ENCODE results near the gene GIPR. TPM values are rescaled to one million over a fixed set of nuclear protein-coding genes. Genes with fewer than 3 reads are reported as not detected.

GIPR gene
- total and polyA plus RNA-seq, 2 donors (not counting 1 experiment from before 2014, with no cell fraction given), result 0.25 TPM; not detected in 1

- DNase-seq (ENCODE audit: low read depth in 2 of 2), result peak; percentile 98 to 99
- Histone ChIP-seq H3K27me3 (ENCODE audit: control insufficient read depth, insufficient read depth, low read length) (no peaks in the 10 kb centered on the region), H3K4me3 (replicated peaks in 1 of 4; ENCODE audit: control extremely low read depth in 1 of 4, insufficient read depth in 1 of 4, low read depth in 3 of 4, low read length in 4 of 4) (peak within 1 kb of the TSS; percentile 79 to 94 (median 86)), H2AFZ (ENCODE audit: low read length) (peak within 1 kb of the TSS; percentile 73), H3K9ac (ENCODE audit: insufficient read depth, low read length) (peak within 1 kb of the TSS; percentile 76), H3K27ac (ENCODE audit: insufficient read depth, low read length) (peak within 1 kb of the TSS; percentile 56), H3K4me1 (ENCODE audit: control insufficient read depth, extremely low read depth, insufficient read depth, low read length) (no peaks in the 10 kb centered on the region), H3K9me3 (ENCODE audit: control insufficient read depth, insufficient read depth, low read depth, low read length) (no peaks in the 10 kb centered on the region), H3K36me3 (ENCODE audit: control insufficient read depth, insufficient read depth, low read length) (no peaks in the 10 kb centered on the region), H4K20me1 (ENCODE audit: control insufficient read depth, extremely low read depth, insufficient read depth, low read length) (no peaks in the 10 kb centered on the region), H3K79me2 (ENCODE audit: control insufficient read depth, insufficient read depth, low read length) (peaks cover 23% of the 10 kb centered on the region), H3K4me2 (ENCODE audit: extremely low read depth, insufficient read depth, low read length) (peak within 1 kb of the TSS; percentile 79)
- peak; percentile 9 to 25 for TF ChIP-seq CTCF (conservative IDR thresholded peaks at IDR 0.05 in 1 of 2, IDR thresholded peaks at IDR 0.05 in 1 of 2; ENCODE audit: low read depth in 1 of 2, low read length in 2 of 2)
- TF ChIP-seq EZH2 (IDR thresholded peaks at IDR 0.05; ENCODE audit: low read length, missing control alignments), result no peak
These were observed 62.6 kb downstream of the GIPR start, which contains the start of gene FBXO46 for GRCh38 chr19:45730368-45731288. Gene FBXO46, minus strand, starts transcription at chr19:45730896. Its CDS starts 17,401 bp downstream, at chr19:45713495.

Other genes with a start within 250 kb of the GIPR start
- 81.1 and 81.4 TPM in 2 replicates for gene ERCC1, start 244.3 kb upstream of the GIPR start, total RNA-seq
- 49.3 and 69.6 TPM in 2 replicates for gene ERCC1, start 244.3 kb upstream of the GIPR start, polyA plus RNA-seq
- 9.5 and 24.9 TPM in 2 replicates for gene FOSB, start 200.2 kb upstream of the GIPR start, total RNA-seq
- gene FOSB, start 200.2 kb upstream of the GIPR start, polyA plus RNA-seq, result 2.8 and 48.6 TPM in 2 replicates
- 5.1 and 7.9 TPM in 2 replicates for gene RTN2, start 171.2 kb upstream of the GIPR start, total RNA-seq
- gene RTN2, start 171.2 kb upstream of the GIPR start, polyA plus RNA-seq, result 8.9 and 11.7 TPM in 2 replicates
- 1.8 and 2.8 TPM in 2 replicates for gene PPM1N, start 169.8 kb upstream of the GIPR start, total RNA-seq
- 2.3 and 2.6 TPM in 2 replicates for gene PPM1N, start 169.8 kb upstream of the GIPR start, polyA plus RNA-seq
- 33.1 and 40.3 TPM in 2 replicates for gene VASP, start 160.7 kb upstream of the GIPR start, total RNA-seq
- gene VASP, start 160.7 kb upstream of the GIPR start, polyA plus RNA-seq, result 62.3 and 67.9 TPM in 2 replicates
- gene OPA3, start 83.4 kb upstream of the GIPR start, total RNA-seq, result 3.1 and 3.8 TPM in 2 replicates
- gene OPA3, start 83.4 kb upstream of the GIPR start, polyA plus RNA-seq, result 8.3 and 11.3 TPM in 2 replicates
- gene GPR4, start 66.0 kb upstream of the GIPR start, total RNA-seq, result under 0.01 TPM in 1 of 2 replicates, not detected in the other
- gene GPR4, start 66.0 kb upstream of the GIPR start, polyA plus RNA-seq, result 0.47 and 0.58 TPM in 2 replicates
- 34.7 and 69.9 TPM in 2 replicates for gene EML2, start 28.8 kb upstream of the GIPR start, total RNA-seq
- gene EML2, start 28.8 kb upstream of the GIPR start, polyA plus RNA-seq, result 11.0 and 11.2 TPM in 2 replicates
- 361 and 362 TPM in 2 replicates for gene SNRPD2, start 23.7 kb downstream of the GIPR start, total RNA-seq
- gene SNRPD2, start 23.7 kb downstream of the GIPR start, polyA plus RNA-seq, result 440 and 635 TPM in 2 replicates
- gene QPCTL, start 24.4 kb downstream of the GIPR start, total RNA-seq, result 4.9 and 9.4 TPM in 2 replicates
- 4.6 and 5.8 TPM in 2 replicates for gene QPCTL, start 24.4 kb downstream of the GIPR start, polyA plus RNA-seq
- 3.1 and 3.3 TPM in 2 replicates for gene FBXO46, start 62.7 kb downstream of the GIPR start, total RNA-seq
- gene FBXO46, start 62.7 kb downstream of the GIPR start, polyA plus RNA-seq, result 1.6 and 2.0 TPM in 2 replicates
- not detected in 2 replicates for gene MEIOSIN, start 65.2 kb downstream of the GIPR start, total RNA-seq
- not detected in 2 replicates for gene MEIOSIN, start 65.2 kb downstream of the GIPR start, polyA plus RNA-seq
- gene SIX5, start 101.0 kb downstream of the GIPR start, total RNA-seq, result 10.7 and 11.6 TPM in 2 replicates
- gene SIX5, start 101.0 kb downstream of the GIPR start, polyA plus RNA-seq, result 3.4 and 3.7 TPM in 2 replicates
- gene DMPK, start 114.3 kb downstream of the GIPR start, total RNA-seq, result 44.9 and 115 TPM in 2 replicates
- gene DMPK, start 114.3 kb downstream of the GIPR start, polyA plus RNA-seq, result 28.8 and 54.7 TPM in 2 replicates
- gene DMWD, start 124.6 kb downstream of the GIPR start, total RNA-seq, result 24.4 and 33.5 TPM in 2 replicates
- gene DMWD, start 124.6 kb downstream of the GIPR start, polyA plus RNA-seq, result 18.1 and 18.7 TPM in 2 replicates
- 0.17 TPM in 1 of 2 replicates, not detected in the other for gene RSPH6A, start 147.1 kb downstream of the GIPR start, total RNA-seq
- gene RSPH6A, start 147.1 kb downstream of the GIPR start, polyA plus RNA-seq, result not detected in 2 replicates
- 22.3 and 32.2 TPM in 2 replicates for gene SYMPK, start 194.9 kb downstream of the GIPR start, total RNA-seq
- gene SYMPK, start 194.9 kb downstream of the GIPR start, polyA plus RNA-seq, result 48.2 and 48.3 TPM in 2 replicates
- not detected in 2 replicates for gene FOXA3, start 196.1 kb downstream of the GIPR start, total RNA-seq
- gene FOXA3, start 196.1 kb downstream of the GIPR start, polyA plus RNA-seq, result not detected in 2 replicates
- gene IRF2BP1, start 217.9 kb downstream of the GIPR start, total RNA-seq, result 22.9 and 23.1 TPM in 2 replicates
- gene IRF2BP1, start 217.9 kb downstream of the GIPR start, polyA plus RNA-seq, result 3.6 and 4.0 TPM in 2 replicates
- 1.3 TPM in 2 replicates for gene MYPOP, start 234.4 kb downstream of the GIPR start, total RNA-seq
- 0.81 and 1.1 TPM in 2 replicates for gene MYPOP, start 234.4 kb downstream of the GIPR start, polyA plus RNA-seq
- gene NANOS2, start 246.6 kb downstream of the GIPR start, total RNA-seq, result not detected in 2 replicates
- gene NANOS2, start 246.6 kb downstream of the GIPR start, polyA plus RNA-seq, result not detected in 2 replicates